HG02943 (cell line): ENCODE results near the gene EPS8.
"Not testable (repeated sequence)": the region's sequence is repeated elsewhere in the genome, so short reads cannot be mapped to it uniquely, and the experiment has no call there.

Experiments used
- ATAC-seq: cut with Tn5 transposase; IDR thresholded peaks from one replicate; pipeline ENCODE4 v1.9.1; 2021; ENCODE audit warnings: mild to moderate bottlenecking, low read depth, moderate library complexity; ENCODE audit not compliant: unreplicated experiment

Gene EPS8

GRCh38 chr12:15620741-15621539, 168.2 kb downstream of the EPS8 start:
- no peak for ATAC-seq

- not testable (repeated sequence) for ATAC-seq
Observed at GRCh38 chr12:15616495-15616894, 172.7 kb downstream of the EPS8 start.

GRCh38 chr12:15613981-15614380, 175.2 kb downstream of the EPS8 start:
- no peak for ATAC-seq

GRCh38 chr12:15608941-15609340, 180.2 kb downstream of the EPS8 start:
- ATAC-seq, result no peak

DNA sequence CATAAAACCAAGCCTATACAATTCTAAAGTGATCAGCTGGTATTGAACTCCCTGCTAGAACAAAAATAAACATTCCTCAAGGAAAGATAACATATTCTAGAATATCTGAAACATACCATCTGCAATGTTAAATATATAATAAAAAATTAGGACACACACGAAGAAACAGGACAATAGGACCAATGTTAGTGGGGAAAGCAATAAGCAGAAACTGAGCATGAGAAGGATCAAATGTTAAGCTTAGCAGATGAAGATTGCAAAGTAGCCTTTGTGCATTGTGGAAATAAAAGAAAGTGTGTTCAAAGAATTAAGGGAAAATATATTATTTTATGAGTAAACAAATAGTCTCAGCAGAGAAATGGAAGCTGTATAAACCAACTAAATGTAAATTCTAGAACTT, 180.8 kb downstream of the EPS8 start:
- ATAC-seq, result no peak

DNA sequence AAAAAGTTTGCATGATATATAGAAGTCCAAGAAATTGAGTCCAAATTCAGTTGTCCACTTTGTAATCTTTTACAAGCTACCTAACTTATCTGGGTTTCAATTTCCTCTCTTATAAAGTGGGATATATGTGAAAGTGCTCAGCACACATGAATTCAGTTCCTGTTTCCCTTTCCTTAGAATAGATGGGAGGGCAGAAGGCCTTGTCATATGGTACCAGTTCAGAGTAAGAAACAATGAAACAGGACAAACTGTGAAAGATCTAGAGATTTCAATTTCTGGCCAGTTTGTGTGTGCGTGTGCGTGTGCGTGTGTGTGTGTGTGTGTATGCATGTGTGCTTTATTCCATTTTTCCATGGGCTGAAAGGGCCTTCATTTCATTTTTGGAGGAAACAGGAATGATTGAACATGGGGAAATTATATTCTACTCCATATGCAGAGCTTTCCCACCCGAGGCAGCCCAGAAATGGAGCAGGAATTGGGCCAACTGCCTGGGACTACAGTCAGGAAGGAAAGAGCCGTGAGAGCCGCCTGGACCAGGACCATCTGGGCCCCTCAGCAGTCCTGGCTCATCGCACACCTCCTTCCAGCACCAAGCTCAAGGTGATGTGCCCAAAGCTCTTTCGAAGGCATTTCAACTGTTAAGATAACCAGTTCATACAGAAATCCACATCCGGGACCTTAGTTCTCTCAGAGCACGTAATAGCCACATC, 183.2 kb downstream of the EPS8 start:
- ATAC-seq, result no peak

DNA sequence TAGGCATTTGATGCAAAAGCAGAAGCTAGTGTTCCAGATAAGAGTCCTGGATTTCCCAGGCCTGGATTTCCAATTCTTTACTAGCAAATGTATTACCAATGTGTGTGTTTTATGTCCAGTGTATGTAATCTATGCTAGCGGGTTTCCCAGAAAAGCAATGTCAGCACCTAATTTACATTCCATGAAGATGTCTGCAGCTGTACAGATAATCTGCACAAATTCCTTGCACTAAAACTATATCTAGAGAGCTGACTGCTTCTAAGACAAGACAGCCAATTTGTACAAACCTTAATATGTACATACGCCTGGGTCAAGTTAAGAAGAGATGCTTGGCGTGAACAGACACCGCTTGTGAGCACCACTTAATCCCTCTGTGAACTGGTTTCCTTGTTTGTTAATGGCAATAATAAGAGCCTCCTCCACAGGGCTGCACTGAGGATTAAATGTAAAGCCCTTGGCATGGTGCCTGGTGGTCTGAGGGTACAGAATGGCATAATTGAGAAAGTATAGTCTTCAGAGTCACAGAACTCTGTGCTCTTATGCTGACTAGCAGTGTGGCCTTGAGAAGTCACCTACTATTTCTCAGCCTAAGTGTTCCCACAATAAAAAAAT, 185.6 kb downstream of the EPS8 start:
- ATAC-seq, result no peak

GRCh38 chr12:15602051-15602672, 187.0 kb downstream of the EPS8 start:
- ATAC-seq, result no peak

- no peak for ATAC-seq
Observed at GRCh38 chr12:15601210-15601800, 187.9 kb downstream of the EPS8 start.

GRCh38 chr12:15600223-15600935, 188.8 kb downstream of the EPS8 start:
- ATAC-seq, result no peak

DNA sequence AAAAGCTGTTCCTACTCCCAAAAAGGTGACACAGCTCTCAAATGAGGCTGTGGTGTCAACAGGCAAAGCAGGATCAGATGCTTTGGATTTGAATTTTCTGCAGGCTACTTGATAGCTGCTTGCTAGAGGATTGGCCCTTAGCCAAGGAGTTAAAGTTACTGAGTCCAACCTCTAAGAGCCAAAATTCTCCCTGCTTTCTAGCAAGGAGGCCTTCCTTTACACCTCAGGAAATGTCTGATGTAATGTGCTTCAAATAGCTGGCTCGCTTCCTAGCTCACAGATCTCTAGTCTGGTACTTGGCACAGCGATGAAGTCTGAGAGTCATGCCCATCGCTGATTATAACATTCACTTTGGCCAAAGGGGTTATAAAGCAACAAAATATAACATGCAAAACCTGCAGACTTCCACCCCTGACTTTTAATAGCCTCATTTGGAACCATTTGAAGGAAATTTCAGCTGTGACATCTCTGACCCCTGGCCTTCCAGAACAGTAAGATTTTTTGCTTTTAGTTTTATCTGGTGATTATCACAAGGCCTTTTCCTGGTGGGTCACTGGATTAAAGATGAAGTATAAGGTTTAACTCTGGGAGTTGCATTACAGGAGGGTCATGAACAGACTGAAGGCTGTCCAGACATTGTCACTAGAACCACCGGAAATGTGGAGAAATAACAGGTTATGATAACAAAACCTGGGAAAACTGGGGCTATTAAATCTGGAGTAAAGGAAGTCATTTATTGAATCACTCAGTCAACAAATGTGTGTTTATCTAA, 189.7 kb downstream of the EPS8 start:
- no peak for ATAC-seq

- ATAC-seq, result no peak
Observed at GRCh38 chr12:15597125-15597830, 191.9 kb downstream of the EPS8 start.

- ATAC-seq, result no peak
Observed at GRCh38 chr12:15596174-15596573, 193.0 kb downstream of the EPS8 start.

DNA sequence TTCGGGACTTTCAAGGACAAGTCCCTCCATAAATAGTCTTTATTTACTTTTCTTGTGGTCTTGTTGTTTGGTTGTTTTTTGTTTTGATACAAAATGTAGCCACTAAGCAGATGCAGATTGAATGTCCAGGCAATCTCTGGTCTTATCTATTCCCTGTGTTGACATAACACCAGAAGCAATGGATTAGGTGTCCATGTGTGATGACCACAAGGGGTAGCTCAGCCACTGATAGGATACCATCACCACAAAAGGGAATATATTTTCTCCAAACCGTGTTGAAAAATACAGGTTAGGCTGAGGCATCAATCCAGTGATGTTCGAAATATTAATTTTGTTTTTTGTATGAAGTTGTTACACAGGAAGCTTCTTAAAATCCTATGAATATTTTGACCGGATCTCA, 196.3 kb downstream of the EPS8 start:
- no peak for ATAC-seq

DNA sequence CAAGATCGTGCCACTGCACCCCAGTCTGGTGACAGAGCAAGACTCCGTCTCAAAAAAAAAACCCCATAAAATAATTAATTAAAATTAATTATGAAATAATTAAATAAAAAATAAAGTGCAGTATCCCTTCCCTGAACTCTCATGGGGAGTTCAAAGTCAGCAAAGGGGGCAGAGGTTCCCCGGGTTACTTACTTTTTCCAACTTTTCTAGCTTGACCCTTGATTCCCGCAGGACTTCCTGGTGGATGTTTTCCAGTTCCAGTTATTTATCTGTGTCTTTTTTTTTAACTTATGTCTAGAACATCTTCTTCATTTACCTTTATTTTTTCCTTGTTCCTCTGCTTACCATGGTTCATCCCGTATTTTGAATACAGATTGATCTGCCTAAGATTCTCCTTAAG, 197.4 kb downstream of the EPS8 start:
- ATAC-seq, result no peak

DNA sequence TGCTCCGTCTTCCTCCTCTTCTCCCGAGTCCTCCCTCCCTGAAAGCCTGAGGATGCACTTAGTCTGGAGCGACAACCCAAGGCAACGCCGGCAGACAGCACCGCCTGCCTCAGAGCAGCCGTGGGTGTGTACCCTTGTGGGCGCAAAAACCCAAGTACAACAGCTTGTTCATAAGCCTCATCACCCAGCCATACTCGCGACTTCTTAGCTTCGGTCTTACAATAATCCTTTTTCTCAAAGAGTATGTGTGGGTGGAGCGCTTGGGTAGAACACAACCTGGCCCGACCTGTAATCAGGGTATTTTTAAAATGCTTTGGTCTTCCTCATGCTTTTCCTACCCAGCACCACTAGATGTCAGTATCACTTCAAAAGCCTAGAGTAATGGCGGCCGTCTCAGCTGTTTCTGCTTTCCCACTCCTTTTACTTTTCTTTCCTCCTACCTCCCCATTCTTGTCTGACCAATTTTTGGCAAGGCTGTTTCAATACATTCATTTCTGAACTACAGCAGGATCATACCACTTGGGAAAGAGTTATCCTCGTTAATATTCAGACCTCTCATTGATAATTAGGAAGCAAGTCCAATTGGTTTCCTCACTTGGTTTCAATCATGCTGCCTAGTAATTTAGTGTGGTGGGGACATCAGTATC, 198.9 kb downstream of the EPS8 start:
- peak; percentile 91 for ATAC-seq

DNA sequence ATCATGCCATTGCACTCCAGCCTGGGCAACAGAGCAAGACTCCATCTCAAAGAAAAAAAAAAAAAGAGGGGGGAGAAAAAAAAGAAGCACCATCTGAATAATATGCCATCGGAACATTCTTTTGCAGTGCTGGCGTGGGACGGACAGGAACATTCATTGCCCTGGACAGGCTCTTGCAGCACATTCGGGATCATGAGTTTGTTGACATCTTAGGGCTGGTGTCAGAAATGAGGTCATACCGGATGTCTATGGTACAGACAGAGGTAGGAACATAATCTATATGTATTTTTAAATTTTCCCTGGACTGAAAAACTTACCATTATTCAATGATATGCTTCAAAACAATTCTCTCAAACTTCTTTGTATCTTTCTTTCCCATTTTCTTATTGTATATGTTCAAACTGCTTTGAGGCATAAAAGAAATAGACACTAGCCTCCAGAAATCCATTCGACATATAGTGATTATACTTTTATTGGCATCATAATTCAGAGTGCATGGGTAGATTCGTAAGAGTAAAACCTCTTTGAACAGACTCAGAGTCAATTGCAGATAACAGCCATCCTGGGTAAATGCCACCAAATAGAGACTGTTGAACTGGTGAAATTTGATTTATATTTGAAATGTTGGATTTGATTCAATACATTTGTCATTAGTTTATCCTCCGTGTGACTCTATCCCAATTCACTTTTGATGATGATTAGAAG, 199.7 kb downstream of the EPS8 start:
- ATAC-seq, result no peak
